GM19193 (cell line): ENCODE measurements around the gene PXDN.

Experiments
- POLR2A ChIP-seq: IDR thresholded peaks from 4 replicates; pipeline ENCODE4 v1.6.1; 2011; ENCODE audit not compliant: insufficient read depth, insufficient read length; ENCODE audit errors: extremely low read depth

PXDN gene

DNA sequence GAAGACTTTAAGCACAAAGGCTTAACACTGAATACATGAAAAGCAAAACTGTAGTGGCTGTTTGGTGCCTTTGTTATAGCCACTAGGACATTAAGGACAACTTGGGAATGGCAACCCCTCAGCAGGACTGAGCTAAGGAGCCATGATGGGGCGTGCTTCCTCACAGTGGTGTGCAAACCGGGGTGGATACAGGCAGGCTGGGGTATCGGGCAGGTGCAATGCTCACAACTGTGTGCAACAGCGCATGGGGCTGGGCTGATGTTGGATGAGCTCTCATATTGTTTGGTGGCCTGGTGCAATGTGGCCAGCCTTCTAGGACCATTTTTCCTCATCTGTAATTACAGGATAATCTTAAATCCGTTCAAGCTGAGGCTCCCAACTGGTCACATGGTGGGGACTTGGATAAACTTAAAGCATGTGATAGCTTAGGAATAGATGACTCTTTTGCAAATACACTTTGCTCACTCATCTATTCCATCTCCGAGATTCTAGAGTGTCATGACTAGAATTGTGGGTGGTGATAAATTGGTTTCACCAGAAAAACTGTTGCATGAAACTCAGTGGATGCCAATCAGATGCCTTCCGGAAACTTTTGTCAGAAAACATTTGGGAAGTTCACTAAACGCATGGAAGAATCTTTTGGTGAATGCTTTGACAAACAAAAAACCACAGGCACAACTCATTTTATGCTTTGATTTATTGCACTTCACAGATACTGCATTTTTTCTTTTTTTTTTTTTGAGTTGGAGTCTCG is 116.5 kb downstream of the PXDN start:
- TF ChIP-seq POLR2A, result no peak

DNA sequence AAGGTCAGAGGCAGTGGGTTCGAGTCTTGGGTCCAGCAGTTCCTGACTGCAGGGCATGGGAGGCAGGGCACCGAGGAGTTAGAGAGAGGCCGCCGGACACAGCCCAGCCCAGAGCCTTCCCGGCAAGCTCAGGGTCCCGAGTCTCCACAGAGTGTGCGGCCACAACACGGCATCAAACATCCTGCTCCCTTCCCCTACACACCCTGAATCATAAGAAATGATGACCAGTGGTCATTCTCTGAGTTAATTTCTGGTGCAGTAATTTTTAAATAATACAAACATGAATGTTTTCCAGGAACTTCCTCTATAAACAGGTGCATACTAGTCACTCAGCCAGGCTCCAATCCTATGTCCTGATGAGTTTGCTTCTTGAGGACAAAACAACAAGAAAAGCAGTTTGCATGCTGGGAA is 118.0 kb downstream of the PXDN start:
- no peak for TF ChIP-seq POLR2A

DNA sequence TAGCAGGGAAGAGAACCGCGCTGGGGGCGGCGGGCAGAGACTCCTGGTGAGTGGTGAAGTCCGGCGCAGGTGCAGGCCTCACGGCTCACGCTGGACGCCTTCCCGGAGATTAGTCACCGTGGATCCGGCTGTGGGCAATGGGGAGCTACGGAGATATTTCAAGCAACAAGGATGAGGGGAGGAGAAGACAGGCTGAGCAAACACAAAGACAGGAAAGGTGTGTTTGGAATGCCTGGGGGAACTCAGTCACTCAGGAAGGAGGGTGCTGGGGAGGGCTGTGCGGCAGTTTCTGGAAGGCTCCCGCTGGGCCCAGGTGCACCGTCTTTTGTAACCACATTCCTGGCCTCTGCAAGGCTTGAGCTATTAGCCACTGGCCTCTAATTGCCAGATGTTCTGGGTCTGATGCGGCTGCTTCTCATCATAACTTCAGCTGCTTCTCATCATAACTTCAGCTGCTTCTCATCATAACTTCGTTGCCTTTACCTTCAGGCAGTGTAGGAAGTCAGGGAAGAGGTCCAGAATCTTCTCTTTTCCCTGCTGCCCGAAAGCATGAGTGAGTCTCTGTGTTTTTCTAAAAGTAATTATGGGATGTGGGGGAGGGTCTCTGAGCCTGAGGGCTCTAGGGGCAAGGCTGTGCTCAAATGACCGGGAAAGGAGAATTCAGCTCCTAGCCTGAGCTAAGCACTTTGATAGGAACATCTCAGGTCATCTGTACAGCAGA is 118.9 kb downstream of the PXDN start:
- TF ChIP-seq POLR2A, result no peak

DNA sequence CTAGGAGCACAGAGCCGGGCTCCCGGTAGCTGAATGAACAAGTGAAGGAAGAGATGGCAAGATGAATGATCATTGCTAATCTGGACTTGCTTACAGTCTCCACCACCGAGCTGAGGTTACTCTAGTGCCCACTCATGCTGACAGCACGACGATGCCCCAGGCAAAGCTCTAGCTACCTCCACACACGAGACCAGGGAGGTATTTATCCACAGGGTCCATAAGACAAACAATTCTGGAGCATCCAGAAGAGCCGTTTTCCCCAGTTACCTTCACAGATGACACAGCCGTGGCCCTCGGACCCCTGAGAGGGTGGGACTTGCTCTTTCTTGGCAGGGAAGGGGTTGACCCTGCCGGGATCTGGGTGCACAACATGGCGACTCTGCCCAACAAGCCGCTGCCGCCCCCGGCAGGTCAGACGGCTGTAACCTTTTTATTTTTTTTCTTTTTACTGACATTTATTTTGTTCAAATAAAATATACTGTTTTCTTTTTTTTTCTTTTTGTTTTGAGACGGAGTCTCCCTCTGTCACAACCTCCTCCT is 120.3 kb downstream of the PXDN start:
- TF ChIP-seq POLR2A, result no peak

DNA sequence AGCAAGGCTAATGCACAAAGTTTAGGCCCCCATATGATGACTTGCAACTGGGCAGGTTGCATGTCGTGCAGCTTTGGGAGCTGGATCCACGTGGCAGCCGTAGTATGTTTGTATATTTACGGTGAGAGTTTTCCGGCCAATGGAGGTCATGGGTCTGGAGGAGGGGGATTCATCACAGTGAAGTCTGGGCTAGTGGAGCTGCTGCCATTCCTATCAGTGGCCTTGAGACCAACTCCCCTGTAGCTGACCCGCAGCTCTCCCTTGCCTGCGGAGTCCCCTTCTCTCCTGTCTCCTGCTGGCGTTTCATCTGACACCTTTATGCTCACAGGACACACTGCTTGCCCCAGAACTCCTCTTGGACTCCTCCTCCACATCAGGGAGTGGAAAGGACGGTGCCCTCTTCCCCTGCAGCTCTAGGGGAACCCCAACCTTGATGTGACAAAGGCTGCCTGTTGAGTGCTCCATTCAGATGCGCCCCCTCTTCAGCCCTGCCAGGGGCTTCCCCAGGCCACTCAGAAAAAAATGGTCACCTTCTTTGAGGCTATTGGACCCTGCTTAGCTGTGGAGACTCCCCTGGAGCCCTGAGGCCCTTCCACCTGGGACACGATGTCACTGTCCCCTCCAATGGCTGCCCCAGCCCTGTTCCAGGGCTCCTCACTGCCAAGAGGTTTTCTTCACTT is 121.7 kb downstream of the PXDN start:
- no peak for TF ChIP-seq POLR2A

DNA sequence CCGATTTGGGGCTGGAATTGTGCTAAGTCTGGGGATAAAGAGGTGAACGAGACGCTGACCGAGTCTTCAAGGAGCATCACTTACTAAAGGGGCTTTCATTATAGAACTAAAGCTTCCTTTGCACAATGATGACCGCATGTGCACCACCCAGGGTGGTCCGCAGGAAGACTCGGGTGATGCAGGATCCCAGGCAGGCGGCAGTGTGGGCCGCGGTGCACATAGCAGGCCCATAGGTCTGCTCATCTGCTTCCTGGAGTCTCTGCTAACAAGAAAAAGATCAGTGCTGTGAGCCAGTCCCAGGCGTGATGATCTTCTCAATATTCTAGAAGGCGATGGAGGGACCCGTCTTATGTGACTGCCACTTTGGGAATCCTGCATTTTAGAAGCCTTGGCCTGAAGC is 122.8 kb downstream of the PXDN start:
- TF ChIP-seq POLR2A, result no peak

DNA sequence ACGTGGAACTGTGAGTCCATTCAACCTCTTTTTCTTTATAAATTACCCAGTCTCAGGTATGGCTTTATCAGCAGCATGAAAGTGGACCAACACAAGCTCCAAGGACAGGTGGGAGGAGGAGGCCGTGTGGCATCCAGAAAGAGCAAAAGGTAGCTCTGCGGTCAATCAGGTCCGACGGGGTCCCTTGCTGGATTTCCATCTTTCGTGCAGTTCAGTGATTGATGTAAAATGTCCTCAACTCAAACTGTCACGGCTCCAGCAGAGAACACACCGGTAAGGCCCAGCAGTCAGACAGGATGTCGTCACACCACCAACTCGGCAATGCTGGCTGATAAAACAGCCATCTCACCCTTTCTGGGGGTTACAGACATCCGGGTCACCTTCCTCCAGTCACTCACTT is 123.3 kb downstream of the PXDN start:
- no peak for TF ChIP-seq POLR2A

DNA sequence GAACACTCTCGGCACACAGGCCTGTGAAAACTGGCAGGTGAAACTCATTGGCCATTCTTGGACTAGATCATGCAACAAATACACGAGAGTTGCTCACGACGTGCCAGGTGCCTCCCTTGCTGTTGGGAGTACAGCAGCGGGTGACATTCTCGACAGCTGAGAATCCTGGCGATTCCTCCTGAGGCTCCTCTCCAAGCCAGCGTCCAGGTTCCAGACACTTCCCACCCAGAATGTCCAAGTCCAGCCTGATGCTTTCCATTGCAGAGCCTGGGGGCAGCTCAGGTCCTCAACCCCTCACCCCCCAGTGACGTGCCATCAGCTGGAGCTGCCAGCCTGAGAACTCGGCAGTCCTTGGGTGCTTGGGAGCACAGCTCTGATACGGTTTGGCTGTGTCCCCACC is 124.2 kb downstream of the PXDN start:
- no peak for TF ChIP-seq POLR2A

DNA sequence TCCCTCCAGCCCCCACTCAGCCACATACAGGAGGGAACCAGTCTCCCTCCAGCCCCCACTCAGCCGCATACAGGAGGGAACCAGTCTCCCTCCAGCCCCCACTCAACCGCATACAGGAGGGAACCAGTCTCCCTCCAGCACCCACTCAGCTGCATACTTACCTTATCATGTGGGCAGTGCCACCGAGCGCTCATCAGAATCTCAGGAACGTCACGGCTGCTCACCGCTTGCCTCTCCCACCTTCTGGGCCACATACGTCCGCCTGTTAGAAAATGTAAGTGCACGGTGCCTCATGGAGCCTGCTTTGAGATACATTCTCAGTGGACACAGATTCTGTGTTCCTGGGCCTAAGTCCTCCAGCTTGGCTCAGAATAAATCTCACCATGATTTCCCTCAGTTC is 124.8 kb downstream of the PXDN start:
- no peak for TF ChIP-seq POLR2A

DNA sequence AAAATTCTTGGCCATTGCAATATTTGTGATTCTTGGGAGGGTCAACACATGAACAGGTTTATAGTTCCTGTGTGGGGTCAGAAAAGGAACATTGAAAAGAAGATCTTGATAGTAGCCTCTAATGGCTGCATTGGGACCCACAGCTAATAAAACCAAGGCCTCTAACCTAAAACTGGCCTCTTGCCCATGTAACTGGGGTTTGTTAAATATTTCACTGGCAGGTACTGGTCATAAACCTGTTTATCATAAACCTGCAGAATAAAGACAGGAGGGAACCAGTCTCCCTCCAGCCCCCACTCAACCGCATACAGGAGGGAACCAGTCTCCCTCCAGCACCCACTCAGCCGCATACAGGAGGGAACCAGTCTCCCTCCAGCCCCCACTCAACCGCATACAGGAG is 125.3 kb downstream of the PXDN start:
- TF ChIP-seq POLR2A, result no peak

DNA sequence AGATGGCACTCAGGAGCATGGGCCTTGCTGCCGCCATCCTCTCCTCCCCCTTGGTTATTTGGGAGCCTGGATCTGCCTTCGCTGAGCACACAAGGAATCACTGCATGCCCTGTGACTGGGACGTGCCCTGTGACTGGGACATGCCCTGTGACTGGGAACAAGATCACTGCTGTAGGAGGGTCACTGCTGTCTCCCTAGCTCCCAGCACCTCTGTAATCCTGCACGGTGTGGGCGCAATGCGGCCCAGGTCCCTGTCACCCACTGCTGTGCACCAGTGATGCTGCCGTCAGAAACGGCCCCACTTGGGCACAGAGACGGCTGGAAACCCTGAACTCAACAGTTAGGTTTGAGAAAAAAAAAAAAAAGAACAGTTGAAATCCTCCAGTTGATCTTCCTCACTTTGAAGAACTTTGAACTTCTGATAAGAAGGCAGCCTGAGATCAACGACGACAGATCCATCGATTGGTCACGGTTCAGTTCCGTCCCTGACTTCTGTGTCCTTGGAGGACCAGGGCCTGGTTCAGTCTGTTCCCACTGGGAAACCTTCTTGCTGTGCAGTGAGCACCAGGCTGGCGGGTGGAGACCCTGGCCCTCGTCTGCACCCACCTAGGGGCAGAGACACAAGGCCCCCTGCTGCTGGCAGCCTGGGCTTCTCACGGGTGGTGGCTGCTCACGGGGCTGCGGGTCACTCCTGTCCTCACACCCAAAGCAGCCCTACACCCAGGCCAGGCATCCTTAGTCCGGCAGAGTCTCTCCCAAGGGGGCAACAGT is 125.9 kb downstream of the PXDN start:
- TF ChIP-seq POLR2A, result no peak

DNA sequence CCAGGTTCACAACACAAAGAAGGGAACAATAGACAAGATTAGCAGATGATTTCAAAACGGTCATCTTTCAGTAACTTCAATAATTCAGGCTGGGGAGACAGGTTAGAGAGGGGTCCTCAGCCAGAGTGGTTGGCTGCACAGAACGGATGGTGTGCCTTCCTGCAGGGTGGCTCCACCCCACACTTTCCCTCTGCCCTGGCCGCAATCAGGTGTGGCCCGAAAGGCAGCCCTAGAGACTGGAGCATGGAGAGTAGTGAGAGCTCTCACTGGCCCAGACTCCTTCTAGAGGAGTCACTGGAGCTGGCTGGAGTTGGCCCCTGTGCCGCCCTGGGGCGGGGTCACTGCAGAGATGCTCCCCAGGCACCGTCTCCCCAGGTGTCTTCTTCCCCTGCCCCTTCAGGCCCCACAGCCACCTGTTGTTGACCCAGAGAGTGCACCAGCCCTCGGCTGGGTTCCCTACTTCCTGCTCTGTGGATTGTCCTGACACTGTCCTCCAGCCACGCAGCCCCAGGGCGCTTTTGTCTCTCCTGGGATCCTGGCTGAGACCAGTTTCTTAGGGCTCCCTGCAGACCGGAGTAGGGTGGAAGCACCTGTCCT is 126.8 kb downstream of the PXDN start:
- no peak for TF ChIP-seq POLR2A

DNA sequence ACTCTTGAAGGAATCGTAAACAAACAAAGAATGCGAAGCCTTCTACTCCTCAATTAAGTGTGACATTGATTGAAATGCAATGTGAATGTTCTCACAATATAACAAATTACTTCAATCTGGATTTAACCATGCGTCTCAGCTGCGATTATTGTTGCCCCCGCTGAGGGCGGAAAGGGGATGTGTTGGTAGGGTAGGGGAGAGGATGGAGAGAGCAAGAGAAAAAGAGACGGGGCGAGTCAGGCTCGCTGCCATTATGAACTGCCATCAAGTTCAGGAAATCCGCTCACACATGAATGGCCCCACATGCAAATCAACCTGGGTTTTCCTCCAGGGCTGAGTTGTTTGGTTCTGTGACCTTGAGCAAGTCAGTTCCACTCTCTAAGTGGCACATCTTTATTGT is 129.8 kb downstream of the PXDN start:
- TF ChIP-seq POLR2A, result no peak

DNA sequence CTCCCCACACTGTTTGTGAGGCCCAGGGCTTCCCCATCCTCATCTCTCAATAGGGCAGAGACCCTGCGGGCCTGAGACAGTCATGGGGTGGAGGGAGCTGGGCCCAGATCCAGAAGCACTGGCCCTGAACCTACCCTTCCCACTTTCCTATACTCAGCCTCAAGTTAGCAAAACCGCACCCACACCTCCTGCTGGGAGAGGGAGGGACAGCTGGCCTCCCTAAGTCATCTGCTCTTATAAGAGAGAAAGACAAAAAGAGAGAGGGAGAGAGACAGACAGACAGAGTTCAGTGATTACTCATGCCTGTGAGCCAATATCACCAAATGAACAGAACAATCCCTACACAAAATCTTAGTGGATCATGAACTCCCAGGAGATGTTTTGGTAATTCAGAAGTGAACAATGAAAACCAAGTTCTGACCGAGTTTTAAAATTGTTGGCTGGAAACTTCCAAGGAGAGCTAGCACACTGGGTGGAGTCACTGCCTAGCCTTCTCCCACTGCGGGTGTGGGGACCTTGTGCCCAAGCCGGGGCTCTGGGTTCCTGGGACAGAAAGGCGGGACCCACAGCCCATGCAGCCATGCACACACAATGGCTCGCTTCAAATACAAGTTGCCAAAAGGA is 130.5 kb downstream of the PXDN start:
- no peak for TF ChIP-seq POLR2A
